Stimulated activated CD4-positive, alpha-beta T cell treated with anti-CD3 and anti-CD28 coated beads, Interleukin-1b, Interleukin-23, amount 100 ng/mL, for 24 hours (primary cell): ENCODE measurements around the gene BATF2.
"Not testable (repeated sequence)": the region's sequence is repeated elsewhere in the genome, so short reads cannot be mapped to it uniquely, and the experiment has no call there.

Source experiments
- DNase-seq, 4 experiments: peaks; one replicate each; pipeline ENCODE4 v3.0.0-alpha.2; 2020; ENCODE audit warnings: low read depth in 4 of 4, low spot score in 1 of 4

BATF2 gene

DNA sequence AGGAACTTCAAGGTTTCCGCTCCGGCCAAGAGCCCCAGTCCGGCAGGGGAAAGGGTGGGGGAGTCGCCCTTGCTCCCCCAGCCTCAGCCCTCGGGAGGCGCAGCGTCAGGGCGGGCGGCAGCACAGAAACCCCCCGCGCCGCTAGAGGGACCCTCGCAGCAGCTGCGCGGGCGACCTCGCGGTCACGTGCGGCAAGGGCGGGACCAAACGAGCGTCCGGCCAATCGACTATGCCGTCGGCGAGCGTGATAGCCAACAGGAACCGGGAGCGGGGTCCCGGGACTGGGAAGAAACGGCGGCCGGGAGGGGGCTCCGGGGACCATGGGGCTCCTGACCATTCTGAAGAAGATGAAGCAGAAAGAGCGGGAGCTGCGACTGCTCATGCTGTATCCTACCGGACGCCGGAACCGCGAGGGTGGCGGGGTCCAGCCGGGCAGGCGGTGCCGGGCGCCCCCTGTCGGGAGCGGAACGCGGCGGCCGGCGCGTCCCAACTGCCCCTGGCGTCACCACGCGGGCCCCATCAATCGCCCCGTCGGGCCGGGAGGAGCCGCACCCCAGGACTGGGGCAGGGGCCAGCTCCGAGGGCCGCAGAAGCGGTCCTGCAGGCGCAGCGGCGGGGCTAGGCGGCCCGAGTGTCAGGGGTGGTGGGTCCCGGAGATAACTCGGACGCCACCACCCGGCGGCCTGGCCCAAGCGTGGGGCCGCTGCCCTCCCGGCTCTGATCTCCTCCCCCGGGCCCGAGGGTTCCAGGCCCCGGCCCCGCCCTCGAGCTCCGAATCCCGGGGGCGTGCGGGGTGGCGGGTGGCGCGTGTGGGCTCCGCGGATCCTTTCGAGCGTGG is 17.3 kb upstream of the BATF2 start, which contains the start of gene ARL2:
ARL2 (plus strand) TSS at position 273 of the 838 bp plus-strand sequence; CDS start at position 321, 48 bp downstream.
- DNase-seq = peak; percentile 57 to 86 (median 74)

DNA sequence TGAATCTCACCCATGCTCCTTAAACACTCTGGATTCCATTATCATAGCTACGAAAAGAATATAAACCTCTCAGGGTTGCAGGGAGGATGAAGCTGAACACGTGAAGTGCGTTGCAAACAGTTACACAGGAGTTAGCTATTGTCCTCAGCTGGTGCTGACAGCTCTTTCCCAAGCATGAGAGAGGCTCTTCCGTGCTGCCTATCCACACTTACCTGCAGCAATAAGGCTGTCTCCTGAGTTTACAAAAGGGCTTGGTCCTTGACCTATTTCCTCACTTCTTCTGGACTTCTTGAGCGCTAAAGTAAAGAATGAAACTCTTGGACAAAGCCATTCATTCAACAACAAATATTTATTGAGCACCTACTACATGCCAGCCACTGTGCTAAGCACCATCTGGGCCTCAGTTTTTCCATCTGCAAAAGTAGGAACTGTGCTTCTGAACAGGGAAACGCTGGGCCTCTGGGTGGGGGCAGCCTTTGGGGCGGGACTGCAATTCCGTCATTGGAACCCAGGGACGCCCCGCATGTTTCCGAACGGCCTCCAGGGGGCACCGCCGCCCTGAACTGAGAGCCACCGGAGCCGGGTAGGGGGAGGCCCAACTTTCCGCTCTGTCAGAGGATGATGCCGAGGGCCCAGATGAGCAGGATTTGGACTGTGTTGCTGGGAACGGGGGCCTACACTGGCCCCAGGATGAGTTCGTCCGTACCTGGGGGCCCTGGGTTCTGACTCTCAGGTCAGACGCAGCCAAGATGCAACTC is 16.5 kb upstream of the BATF2 start:
- DNase-seq = peak; percentile 73 to 90 (median 87)

DNA sequence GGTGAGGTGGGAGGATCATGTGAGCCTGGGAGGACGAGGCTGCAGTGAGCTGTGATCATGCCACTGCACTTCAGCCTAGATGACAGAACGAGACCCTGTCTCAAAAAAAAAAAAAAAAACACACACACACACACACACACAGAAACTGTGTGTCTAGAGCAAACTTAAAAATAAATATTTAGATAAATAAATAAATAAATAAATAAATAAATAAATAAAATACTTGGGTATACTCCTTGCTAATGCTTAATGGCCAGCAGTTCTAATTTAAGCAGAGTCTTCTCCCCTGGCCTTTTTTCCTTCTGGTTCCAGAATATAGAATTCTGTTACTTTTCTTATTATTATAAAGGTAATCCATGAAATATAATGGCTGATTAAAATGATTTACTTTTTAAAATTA is 12.1 kb upstream of the BATF2 start:
- DNase-seq = no peak

DNA sequence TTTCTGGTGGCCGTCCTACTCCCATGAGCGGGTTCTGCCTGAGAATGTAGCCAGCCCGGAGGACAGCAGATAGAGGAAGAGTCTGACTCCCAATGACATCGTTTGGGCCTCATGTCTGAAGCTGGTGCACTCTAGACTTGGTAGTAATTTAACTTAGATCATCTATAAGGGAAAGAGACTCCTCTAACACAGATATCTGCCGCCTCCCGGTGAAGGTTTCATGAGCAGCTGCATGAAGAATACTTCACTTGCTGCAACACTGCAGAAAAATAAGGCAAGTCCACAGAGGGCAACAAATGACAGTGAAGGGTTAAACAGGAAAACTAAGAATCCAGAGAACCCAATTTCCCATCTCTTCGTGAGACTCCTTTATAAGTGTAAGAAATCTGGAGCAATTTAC is 11.2 kb upstream of the BATF2 start:
- no peak for DNase-seq

DNA sequence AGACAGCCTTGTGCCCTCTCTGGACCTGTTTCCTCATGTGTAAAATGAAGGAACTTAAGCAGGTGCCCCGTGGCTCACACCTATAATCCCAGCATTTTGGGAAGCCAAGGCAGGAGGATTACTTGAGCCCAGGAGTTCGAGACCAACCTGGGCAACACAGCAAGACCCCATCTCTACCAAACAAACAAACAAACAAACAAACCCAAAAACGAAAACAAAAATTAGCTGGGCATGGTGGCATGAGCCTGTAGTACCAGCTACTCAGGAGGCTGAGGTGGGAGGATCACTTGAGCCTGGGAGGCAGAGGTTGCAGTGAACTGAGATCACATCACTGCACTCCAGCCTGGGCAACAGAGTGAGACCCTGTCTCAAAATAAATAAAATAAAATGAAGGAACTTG is 7.2 kb upstream of the BATF2 start:
- not testable (repeated sequence) for DNase-seq

DNA sequence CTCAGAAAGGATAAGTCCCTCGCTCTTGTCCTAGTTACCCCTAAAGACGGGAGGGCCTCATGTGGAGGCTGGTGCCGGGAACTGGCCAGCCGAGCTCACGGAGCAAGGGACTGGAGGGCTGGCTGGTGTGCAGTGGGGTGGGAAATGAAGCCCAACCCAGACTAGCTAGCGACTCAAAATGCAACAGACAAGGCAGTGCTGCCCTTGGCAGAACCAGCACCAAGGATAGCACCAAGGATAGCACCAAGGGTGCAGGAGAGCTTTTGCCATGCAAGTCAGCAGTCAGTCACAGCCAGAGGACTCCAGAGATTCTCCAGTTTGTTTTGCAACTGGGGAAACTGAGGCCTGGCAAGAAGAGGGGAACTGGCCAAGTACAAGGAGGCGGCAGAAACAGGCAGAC is 6.5 kb upstream of the BATF2 start:
- DNase-seq = no peak

DNA sequence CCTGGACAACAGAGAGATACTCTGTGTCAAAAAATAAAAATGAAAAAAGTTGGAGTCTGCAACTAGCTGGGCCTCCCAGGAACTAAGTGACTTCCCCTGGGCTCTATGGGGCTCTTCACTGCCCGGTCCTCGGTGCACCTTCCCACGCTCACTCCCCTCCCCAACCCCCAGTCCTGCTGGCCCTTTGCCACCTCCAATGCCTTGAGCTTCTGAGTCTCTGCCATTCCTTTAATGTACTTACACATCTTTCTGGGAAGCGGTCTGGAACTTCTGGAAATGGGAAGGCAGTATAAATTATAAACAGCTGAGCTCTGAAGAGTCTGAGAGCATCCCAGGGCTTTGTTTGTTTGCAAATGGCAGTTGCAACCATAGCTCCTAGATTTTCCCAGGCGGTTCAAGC is 5.9 kb upstream of the BATF2 start:
- DNase-seq = no peak

DNA sequence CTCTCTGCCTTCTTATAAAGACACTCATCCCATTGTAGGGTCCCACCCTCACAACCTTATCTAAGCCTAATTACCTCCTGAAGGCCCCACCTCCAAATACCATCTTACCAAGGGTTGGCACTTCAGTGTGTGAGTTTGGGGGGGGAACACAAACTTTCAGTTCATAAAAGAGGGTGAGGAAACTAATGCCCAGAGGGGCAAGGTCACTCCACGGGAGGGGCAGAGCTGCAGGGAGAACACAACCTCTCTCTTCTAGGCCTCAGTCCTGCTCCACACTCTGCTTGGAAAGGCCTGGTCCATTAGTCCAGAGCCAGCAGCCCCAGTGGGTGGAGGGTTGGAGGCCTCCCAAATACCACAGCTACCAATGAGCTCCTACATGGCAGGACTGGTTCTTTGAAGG is 2.7 kb upstream of the BATF2 start:
- no peak for DNase-seq

DNA sequence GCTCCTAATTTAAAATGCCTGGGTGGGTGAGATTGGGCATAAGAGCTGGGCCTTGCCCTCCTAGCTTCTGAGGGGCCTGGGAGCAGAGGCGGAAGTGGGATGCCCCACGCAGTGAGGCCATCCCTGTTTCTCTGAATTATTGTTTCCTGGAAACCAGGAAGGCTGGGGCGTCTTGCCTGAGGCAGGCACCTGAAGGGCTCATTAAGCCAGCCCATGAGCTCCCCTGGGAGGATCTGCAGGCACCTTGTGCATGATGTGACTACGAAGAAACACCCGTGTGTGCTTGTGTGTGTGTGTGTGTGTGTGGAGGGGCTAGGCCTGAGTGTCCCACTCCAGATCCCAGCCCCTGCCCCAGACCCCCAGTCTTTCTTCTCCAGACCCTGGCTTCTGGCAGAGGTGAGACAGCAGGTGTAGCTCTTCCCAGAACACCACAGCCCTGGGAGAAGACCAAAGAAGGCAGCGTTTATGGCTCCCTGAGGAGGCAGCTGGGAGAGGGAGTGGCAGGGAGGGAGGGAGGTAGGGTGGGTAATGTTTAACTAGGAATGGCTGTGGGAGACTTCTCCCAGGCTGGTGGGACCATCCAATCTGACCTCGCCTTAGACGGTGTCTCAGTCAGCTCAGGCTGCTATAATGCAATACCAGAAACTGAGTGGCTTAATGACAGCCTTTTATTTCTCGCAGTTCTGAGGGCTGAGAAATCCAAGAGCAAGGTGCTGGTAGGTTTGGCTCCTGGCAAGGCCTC is 2.1 kb upstream of the BATF2 start:
- DNase-seq = no peak

DNA sequence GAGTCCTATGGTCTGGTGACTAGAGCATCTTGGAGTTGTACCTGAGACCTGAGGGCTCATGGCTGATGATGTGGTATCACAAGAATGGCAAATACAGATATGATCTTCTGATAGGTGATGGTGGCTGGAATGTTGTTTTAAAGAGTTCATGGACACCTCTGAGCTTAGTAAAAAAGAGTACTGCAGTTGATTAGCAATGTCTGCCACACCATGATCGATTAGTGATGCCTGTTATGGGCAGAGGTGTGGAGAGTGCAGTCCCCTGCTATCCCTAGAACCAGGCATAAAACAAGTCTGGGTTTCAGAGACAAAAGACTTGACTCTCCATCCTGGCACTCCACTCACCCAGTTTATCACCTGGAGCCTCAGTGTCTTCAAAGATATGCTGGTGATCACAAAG is 1.4 kb upstream of the BATF2 start:
- DNase-seq = no peak

DNA sequence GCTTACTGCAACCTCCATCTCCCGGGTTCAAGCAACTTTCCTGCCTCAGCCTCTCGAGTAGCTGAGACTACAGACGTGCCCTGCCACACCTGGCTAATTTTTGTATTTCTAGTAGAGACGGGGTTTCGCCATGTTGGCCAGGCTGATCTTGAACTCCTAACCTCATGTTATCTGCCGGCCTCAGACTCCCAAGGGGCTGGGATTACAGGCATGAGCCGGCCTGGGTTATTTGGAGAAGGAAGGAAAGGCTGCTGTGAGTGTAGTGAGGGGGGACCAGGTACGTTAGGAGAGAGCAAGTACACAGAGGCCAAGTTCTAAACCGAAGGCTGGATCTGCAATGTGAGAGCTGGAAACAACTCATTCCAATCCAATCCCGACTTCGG is 453 bp downstream of the BATF2 start:
- no peak for DNase-seq

DNA sequence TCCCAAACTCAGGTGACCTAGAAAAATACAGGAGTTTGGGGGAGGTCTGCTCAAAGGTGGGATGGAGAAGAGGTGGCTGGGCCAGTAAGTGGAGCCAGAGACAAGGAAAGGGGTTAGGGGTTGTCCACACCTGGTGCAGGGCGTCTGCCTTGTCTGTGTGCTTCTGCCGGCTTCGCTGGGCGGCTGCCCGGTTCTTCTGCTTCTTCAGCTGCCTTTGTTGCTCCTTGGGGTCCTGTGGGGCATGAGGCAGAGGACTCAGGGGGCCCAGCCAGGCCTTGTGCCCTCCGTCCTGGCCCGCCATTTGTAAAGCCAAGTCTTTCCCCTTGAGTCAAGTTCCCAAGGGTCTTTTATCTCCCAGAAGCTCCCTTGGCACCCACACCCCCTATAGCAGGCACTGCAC is 2.5 kb downstream of the BATF2 start:
- no peak for DNase-seq

DNA sequence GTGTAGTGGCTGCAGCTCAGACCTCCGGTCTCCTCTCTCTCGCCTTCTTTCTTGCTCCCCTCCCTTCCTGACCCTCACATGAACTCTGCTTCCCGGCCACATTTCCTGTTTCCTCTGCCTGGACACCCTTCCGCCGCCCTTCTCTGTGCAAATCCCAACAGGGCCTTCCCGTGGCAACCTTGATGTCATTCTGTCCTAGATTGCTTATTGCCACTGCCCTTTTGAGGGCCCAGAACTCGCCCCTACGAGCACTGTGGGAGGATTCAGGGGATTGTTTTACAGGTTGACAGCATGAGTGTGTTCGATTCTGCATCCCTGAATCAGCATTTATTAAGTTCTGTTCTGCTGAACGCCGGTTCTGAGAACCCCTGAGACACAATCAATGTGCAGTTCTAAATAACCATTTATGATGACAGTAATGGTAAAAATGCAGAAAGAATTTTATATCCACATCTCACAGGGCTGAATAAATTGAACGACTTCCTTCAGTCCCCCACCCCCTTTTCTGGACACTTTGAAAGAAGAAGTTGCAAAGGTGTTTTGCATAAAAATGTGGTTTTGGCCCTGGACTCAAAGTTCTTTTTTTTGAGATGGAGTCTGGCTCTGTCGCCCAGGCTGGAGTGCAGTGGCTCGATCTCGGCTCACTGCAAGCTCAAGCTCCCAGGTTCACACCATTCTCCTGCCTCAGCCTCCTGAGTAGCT is 6.4 kb downstream of the BATF2 start:
- no peak for DNase-seq

DNA sequence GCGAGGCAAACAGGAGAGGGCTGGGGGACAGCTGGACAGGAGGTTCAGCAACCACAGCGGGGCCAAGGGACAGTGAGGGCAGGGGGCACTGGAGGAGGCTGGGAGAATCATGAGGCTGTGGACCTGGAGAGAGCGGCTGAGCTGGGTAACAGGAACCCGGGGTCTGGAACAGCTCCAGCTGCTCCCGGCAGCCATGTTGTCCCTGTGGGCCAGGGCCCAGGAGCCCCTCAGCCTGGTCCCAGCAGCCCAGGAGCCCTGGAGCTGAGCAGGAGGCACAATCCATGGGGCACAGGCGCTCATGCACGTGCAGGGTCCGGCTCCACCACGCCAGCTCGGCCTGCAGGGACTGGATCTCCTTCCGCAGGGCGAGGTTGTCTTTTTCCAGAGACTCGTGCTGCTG is 7.4 kb downstream of the BATF2 start:
- DNase-seq = no peak

DNA sequence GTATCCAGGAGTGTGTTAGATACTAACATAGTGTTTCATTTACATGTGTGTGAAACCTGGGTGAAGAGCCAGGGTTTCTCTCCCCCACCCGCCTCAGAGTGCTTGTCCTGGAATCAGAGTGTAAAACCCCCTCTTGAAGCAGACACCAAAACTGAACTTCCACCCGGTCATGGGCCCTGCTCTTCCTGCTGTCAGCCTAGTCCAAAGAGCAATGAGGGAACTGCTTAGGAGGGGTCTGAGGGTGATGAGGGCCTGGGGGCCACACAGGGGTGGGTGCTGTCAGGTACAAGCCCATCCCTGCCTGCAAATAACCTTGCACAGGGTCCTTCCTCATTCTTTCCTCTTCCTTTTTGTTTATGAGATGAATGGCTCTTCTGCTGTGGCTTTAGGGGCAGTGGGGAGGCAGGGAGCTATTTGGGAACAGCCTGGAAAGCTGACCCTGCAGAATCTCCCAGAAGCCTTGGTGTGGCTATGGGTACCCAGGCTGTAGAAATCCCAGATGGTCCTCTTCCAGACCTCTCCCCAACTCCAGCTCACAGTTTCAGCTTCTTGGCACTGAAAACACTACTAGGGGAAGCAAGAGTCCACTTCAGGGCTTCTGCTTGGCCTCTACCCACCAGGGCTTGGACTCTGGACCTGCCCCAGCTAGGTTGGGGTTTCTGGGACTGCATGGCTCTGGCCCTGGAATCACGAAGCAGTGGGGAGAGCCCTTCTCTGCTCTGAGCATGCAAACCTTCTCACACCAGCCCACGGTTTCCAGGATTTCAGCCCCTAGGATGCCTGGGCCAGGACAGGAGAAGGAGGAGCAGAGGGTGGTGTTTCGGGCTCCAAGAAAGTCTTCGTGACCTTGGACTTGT is 8.5 kb downstream of the BATF2 start:
- DNase-seq = no peak

DNA sequence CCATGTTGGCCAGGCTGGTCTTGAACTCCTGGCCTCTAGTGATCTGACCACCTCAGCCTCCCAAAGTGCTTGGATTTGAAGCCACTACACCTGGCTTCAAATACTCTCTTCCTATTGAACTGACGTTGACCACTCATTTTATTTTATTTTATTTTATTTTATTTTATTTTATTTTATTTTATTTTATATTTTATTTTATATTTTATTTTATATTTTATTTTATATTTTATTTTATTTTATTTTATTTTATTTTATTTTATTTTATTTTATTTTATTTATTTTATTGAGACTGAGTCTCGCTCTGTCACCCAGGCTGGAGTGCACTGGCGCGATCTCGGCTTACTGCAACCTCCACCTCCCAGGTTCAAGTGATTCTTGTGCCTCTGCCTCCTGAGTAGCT is 13.4 kb downstream of the BATF2 start:
- DNase-seq = not testable (repeated sequence)

DNA sequence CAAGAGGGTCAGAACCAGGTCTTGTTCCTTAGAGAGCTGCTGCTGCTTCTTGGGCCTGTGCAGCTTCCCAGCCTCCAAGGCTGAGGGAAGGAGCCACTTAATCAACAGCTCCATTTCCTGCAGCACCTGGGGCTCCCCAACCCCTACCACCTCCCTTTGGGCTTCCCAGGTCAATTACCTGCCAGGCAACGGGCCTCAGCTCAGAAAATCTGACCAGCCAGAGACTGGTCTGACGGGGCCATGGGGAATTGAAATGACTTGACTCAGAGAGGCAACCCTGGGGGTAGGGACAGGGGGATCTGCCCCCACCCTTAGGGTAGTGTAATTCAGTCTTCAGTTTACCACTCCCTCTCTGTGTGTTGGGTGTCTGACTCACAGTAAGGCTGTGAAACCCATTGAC is 20.1 kb downstream of the BATF2 start:
- no peak for DNase-seq

DNA sequence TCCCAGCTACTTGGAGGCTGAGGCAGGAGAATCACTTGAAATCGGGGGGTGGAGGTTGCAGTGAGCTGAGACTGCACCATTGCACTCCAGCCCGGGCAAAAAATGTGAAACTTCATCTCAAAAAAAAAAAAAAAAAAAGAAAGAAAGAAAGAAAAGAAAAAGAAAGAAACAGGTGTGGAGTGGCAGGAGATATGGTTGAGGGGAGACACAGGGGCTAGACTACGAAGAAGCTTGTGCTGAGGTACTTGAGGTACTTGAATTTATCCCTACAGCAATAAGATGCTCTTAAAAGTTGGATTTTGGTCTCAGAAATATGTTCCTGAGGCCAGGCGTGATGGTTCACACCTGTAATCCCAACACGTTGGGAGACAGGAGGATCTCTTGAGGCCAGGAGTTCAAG is 22.6 kb downstream of the BATF2 start:
- DNase-seq = no peak

DNA sequence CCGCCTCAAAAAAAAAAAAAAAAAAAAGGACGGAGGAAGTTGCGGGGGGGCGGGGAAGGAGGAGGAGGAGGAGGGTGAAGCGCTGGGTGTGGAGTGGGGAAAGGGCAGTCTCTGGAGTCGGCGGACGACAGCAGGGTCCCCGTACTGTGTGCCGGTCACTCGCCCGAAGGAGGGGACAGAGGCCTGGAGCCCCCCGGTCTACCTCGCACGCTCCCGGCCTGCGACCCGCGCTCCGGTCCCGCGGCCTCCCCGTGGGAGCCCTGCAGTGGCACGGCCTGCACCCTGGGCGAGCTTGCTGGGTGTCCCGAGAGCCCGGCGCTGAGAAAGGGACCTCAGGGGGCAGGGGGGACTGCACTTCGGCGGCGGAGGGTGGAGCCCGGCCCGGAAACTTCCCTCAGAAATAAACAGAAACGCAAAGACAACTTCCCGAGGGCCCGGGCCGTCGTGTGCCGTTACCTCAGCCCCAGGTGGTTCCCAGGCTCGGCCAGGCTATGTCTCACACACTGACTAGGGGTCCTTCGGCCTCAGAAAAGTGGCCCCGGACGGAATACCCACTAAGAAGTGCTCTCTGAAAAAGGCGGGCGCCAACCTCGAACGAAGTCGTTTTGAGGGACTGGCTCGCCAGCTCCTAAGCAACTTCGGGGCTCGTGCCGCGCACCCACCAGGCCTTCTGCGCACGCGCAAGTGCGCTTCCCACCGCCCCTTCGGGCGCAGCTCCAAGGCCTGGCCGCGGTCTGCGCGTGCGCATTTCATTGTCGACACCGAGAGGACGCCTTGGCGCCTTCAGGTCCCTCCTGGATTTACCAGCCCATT is 25.1 kb downstream of the BATF2 start, which contains the start of gene MAJIN:
MAJIN (minus strand) TSS at position 688 of the 813 bp plus-strand sequence. CDS start 12,703 bp downstream, outside the sequence.
- peak; percentile 80 to 90 (median 85) for DNase-seq
